ENCODE measurements around the gene SUCLG2.

SUCLG2 gene

GRCh38 chr3:67564008-67564407, 90.4 kb downstream of the SUCLG2 start:
- Histone ChIP-seq H4K20me1 (ENCODE audit: control insufficient read depth, insufficient read depth, low read depth, low read length) (no peaks in the 10 kb centered on the region), H3K9me2 (replicated peaks; ENCODE audit: control insufficient read depth, low read length) (no peaks in the 10 kb centered on the region), H3K27me3 (ENCODE audit: control insufficient read depth, low read length) (no peaks in the 10 kb centered on the region), H3K4me2 (ENCODE audit: low read length) (no peak overlapping the region), H3K4me1 (ENCODE audit: control insufficient read depth, low read length) (no peaks in the 10 kb centered on the region), H3K4me3 (ENCODE audit: low read length) (no peak overlapping the region), H3K9me3 (ENCODE audit: control insufficient read depth, insufficient read depth, low read length) (no peaks in the 10 kb centered on the region), H3K36me3 (ENCODE audit: control insufficient read depth, low read length) (peaks cover 24% of the 10 kb centered on the region), H3F3A (ENCODE audit: control insufficient read depth, insufficient read depth) (no peaks in the 10 kb centered on the region), H3K27ac (ENCODE audit: low read depth, low read length) (no peak overlapping the region), H3K79me2 (ENCODE audit: control insufficient read depth, low read length) (peaks cover 8% of the 10 kb centered on the region)
- TF ChIP-seq CTCF (IDR thresholded peaks at IDR 0.05; ENCODE audit: low read depth, low read length, poor library complexity, severe bottlenecking) (no peak), EZH2phosphoT487 (IDR thresholded peaks at IDR 0.05; ENCODE audit: borderline replicate concordance, low read length) (no peak)

GRCh38 chr3:67561667-67562394, 92.6 kb downstream of the SUCLG2 start:
- no peak for TF ChIP-seq EZH2phosphoT487 (IDR thresholded peaks at IDR 0.05; ENCODE audit: borderline replicate concordance, low read length)
- no peak for TF ChIP-seq CTCF (IDR thresholded peaks at IDR 0.05; ENCODE audit: low read depth, low read length, poor library complexity, severe bottlenecking)
- Histone ChIP-seq H3K4me3 (ENCODE audit: low read length) (no peak overlapping the region), H3K36me3 (ENCODE audit: control insufficient read depth, low read length) (peaks cover 32% of the 10 kb centered on the region), H3K9me2 (replicated peaks; ENCODE audit: control insufficient read depth, low read length) (no peaks in the 10 kb centered on the region), H3K4me2 (ENCODE audit: low read length) (no peak overlapping the region), H3K9me3 (ENCODE audit: control insufficient read depth, insufficient read depth, low read length) (no peaks in the 10 kb centered on the region), H3K27me3 (ENCODE audit: control insufficient read depth, low read length) (no peaks in the 10 kb centered on the region), H3K4me1 (ENCODE audit: control insufficient read depth, low read length) (no peaks in the 10 kb centered on the region), H3K79me2 (ENCODE audit: control insufficient read depth, low read length) (peaks cover 8% of the 10 kb centered on the region), H3K27ac (ENCODE audit: low read depth, low read length) (no peak overlapping the region), H3F3A (ENCODE audit: control insufficient read depth, insufficient read depth) (no peaks in the 10 kb centered on the region), H4K20me1 (ENCODE audit: control insufficient read depth, insufficient read depth, low read depth, low read length) (no peaks in the 10 kb centered on the region)

- no peaks in the 10 kb centered on the region for H3K27me3 ChIP-seq (ENCODE audit: control insufficient read depth, low read length)
- H3K9me2 ChIP-seq (replicated peaks; ENCODE audit: control insufficient read depth, low read length), result no peaks in the 10 kb centered on the region
- no peaks in the 10 kb centered on the region for H3K9me3 ChIP-seq (ENCODE audit: control insufficient read depth, insufficient read depth, low read length)
- H3K27ac ChIP-seq (ENCODE audit: low read depth, low read length), result no peak overlapping the region
- H3K4me1 ChIP-seq (ENCODE audit: control insufficient read depth, low read length), result no peaks in the 10 kb centered on the region
- H3K4me3 ChIP-seq (ENCODE audit: low read length), result no peak overlapping the region
- H3F3A ChIP-seq (ENCODE audit: control insufficient read depth, insufficient read depth), result no peaks in the 10 kb centered on the region
- H3K4me2 ChIP-seq (ENCODE audit: low read length), result no peak overlapping the region
- peaks cover 32% of the 10 kb centered on the region for H3K36me3 ChIP-seq (ENCODE audit: control insufficient read depth, low read length)
- no peak for TF ChIP-seq CTCF (IDR thresholded peaks at IDR 0.05; ENCODE audit: low read depth, low read length, poor library complexity, severe bottlenecking)
- no peak for TF ChIP-seq EZH2phosphoT487 (IDR thresholded peaks at IDR 0.05; ENCODE audit: borderline replicate concordance, low read length)
- H4K20me1 ChIP-seq (ENCODE audit: control insufficient read depth, insufficient read depth, low read depth, low read length), result no peaks in the 10 kb centered on the region
- peaks cover 8% of the 10 kb centered on the region for H3K79me2 ChIP-seq (ENCODE audit: control insufficient read depth, low read length)
Measured at GRCh38 chr3:67561266-67561665, 93.1 kb downstream of the SUCLG2 start.

All from DOHH2 (cell line).